Endothelial cell of umbilical vein (primary cell): ENCODE data around the gene TSPAN9.

Source experiments
- EZH2 ChIP-seq: IDR thresholded peaks from 2 replicates; pipeline ENCODE4 v1.6.1; 2012; ENCODE audit warnings: borderline replicate concordance, low read depth, mild to moderate bottlenecking, moderate library complexity, low read length, inconsistent platforms; ENCODE audit not compliant: severe bottlenecking
- JUN ChIP-seq: IDR thresholded peaks from 2 replicates; pipeline ENCODE4 v1.6.1; 2011; ENCODE audit warnings: borderline replicate concordance, low read depth; ENCODE audit not compliant: insufficient read length, insufficient read depth
- MYC ChIP-seq: IDR thresholded peaks from one replicate; pipeline ENCODE4 v1.6.1; 2011; ENCODE audit warnings: mild to moderate bottlenecking, low read depth, low read length
- POLR2A ChIP-seq: IDR thresholded peaks from 2 replicates; pipeline ENCODE4 v1.6.1; 2012; ENCODE audit warnings: low read depth, mild to moderate bottlenecking, control low read depth, low read length
- TF ChIP-seq, protein P1 (sequence below), 2 donors: IDR thresholded peaks; 1 replicate in 1 of 2; 2 replicates in 1 of 2; pipeline ENCODE4 v1.5.1; 2011; ENCODE audit warnings: low read length in 2 of 2, mild to moderate bottlenecking in 2 of 2, moderate library complexity in 2 of 2, control low read depth in 1 of 2, inconsistent platforms in 1 of 2, low read depth in 1 of 2; ENCODE audit not compliant: insufficient read depth in 1 of 2; ENCODE audit errors: extremely low read depth in 1 of 2
- TF ChIP-seq, protein P2 (sequence below): IDR thresholded peaks from 2 replicates; pipeline ENCODE4 v1.6.1; 2011; ENCODE audit not compliant: insufficient read depth, insufficient read length

DNA sequence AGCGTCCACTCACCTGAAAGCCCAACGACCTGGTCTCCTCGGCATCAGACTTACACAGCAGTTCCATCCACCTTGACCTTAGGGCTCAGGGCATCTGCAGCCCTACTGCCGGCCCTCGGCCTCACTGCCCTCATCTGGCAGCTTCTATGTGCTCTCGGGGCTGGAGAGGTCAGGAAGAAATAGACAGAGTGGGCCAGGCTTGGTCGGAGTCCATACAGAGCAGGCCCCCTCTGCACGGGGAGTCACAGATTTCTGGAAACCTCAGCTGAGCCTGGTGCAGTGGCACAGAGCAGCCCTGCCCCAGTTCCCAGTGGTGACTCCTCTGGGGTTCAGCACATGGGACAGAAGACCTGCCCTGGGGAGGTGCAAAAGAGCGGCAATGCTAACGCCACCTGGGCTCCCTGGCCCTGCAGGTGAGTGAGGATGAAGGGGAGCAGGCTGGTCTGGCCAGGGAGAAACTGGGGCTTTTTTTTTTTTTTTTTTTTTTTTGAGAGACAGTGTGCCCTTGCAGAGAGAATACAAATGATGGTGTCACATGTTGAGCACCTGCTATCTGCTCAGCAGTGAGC lies 223.7 kb downstream of the TSPAN9 start:
- TF ChIP-seq, protein P1, sequence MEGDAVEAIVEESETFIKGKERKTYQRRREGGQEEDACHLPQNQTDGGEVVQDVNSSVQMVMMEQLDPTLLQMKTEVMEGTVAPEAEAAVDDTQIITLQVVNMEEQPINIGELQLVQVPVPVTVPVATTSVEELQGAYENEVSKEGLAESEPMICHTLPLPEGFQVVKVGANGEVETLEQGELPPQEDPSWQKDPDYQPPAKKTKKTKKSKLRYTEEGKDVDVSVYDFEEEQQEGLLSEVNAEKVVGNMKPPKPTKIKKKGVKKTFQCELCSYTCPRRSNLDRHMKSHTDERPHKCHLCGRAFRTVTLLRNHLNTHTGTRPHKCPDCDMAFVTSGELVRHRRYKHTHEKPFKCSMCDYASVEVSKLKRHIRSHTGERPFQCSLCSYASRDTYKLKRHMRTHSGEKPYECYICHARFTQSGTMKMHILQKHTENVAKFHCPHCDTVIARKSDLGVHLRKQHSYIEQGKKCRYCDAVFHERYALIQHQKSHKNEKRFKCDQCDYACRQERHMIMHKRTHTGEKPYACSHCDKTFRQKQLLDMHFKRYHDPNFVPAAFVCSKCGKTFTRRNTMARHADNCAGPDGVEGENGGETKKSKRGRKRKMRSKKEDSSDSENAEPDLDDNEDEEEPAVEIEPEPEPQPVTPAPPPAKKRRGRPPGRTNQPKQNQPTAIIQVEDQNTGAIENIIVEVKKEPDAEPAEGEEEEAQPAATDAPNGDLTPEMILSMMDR (IDR thresholded peaks at IDR 0.05; ENCODE audit: extremely low read depth in 1 of 2, insufficient read depth in 1 of 2, low read depth in 1 of 2, low read length in 2 of 2), result no peak
- TF ChIP-seq POLR2A, result no peak
- no peak for TF ChIP-seq MYC
- TF ChIP-seq, protein P2, sequence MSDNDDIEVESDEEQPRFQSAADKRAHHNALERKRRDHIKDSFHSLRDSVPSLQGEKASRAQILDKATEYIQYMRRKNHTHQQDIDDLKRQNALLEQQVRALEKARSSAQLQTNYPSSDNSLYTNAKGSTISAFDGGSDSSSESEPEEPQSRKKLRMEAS, result no peak
- TF ChIP-seq EZH2, result no peak
- TF ChIP-seq JUN, result no peak
